HUES6 (cell line): ENCODE measurements around the gene AFAP1L1.

Experiments used
- H3K27ac ChIP-seq: 2 replicates; pipeline ENCODE4 v1.7.0; 2013; ENCODE audit warnings: low read depth, mild to moderate bottlenecking, low read length, inconsistent platforms
- H3K27me3 ChIP-seq: 2 replicates; pipeline ENCODE4 v1.6.1; 2013; ENCODE audit warnings: low read length; ENCODE audit not compliant: control insufficient read depth, insufficient read depth
- H3K36me3 ChIP-seq: 2 replicates; pipeline ENCODE4 v1.6.1; 2013; ENCODE audit warnings: low read length; ENCODE audit not compliant: control insufficient read depth, insufficient read depth
- H3K4me1 ChIP-seq: 2 replicates; pipeline ENCODE4 v1.6.1; 2013; ENCODE audit warnings: low read length; ENCODE audit not compliant: control insufficient read depth, insufficient read depth
- H3K4me3 ChIP-seq: 2 replicates; pipeline ENCODE4 v1.5.1; 2013; ENCODE audit warnings: low read depth, low read length
- H3K9ac ChIP-seq: one replicate; pipeline ENCODE4 v1.6.1; 2013; ENCODE audit warnings: mild to moderate bottlenecking, low read length
- H3K9me3 ChIP-seq: 2 replicates; pipeline ENCODE4 v1.6.1; 2013; ENCODE audit warnings: low read depth, low read length; ENCODE audit not compliant: control insufficient read depth, insufficient read depth

AFAP1L1 gene

DNA sequence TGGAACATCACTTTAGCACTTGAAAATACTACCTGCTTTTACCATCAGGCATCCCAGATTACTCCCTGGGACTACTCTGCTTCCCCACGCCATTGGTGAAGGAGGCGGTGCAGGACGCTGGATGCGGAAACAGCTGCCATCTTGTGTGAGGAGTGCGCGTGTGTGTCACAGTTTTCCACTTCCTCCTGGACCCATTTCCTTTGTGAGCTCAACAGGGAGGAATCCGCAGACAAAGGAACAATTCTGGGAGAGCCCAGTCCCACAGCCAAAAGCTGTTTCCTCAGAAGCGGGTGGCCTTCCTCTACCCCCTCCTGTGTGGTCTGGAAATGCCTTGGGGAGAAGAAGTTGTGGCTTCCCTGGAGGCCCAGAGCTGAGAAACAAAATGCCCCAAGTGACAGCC lies 16.8 kb downstream of the AFAP1L1 start:
- H3K4me3 ChIP-seq = no peak overlapping the region
- peaks cover 2% of the 10 kb centered on the region; the same call in 1 of the 2 replicates for H3K27me3 ChIP-seq
- no peaks in the 10 kb centered on the region for H3K4me1 ChIP-seq
- H3K9me3 ChIP-seq = no peaks in the 10 kb centered on the region
- H3K9ac ChIP-seq = no peak overlapping the region
- no peaks in the 10 kb centered on the region for H3K36me3 ChIP-seq
- H3K27ac ChIP-seq = no peak overlapping the region

DNA sequence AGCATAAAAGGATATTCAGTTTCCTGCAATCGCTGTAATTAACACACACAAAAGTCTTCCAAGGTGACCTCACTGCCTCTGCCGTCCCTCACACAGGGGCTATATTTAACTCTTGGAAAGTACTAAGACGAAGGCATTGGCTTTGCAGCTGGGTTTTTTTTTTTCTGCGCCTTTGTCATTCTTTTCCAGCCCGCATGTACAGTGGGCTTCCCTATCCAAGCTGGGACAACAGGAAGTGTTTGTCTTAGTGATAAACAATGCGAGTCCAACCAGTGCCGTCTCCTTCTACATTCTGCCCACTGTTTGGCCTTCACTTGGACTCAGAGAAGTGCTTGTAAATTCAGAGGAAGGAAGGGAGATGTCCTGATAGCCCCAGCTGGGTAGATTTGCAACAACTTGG lies 17.6 kb downstream of the AFAP1L1 start:
- Histone ChIP-seq H3K4me1 (no peaks in the 10 kb centered on the region), H3K36me3 (no peaks in the 10 kb centered on the region), H3K9ac (no peak overlapping the region), H3K27me3 (peaks cover 2% of the 10 kb centered on the region; the same call in 1 of the 2 replicates), H3K4me3 (no peak overlapping the region), H3K27ac (no peak overlapping the region), H3K9me3 (no peaks in the 10 kb centered on the region)

DNA sequence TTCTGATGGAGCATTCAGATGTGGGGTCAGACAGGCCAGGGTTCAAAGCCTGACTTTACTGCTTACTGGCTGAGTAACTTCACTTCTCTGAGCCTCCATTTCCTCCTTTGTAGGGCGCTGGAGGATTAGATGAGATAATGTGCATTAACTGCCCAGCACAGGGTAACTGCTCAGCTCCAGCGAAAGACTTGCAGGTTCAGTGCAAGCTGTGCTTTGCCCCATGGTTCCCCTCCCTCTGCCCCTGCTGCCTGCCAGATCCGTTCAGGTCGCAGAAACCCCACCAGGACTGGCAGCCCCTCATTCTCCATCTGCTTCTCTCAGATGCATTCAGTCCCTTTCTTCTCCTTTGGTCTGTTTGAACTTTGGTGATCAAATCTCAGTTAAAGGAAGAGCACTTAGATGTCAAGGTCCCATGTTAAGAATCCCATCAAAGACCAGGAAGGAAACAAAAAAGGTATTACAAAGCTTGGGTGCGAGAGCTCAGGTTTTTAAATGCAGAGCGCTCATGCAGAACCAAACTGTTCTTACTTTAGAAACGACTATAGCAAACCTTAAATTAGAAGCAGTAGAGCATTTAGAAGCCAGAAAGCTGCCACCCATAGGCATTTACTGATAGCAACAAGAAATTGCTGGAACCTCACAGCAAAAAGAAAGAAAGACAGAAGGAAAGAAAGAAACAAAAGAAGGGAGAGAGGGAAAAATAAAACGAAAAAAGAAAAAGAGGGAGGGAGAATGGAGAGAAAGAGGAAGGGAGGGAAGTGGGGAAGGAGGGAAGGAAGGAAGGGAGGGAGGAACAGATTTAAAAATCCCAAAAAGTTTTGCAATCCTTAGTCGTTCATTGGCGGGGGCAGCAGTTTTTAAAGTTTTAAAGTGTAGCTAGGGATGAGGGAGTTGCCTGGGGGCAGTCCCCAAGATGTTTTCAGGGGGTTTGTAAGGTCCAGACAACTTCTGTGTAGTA lies 23.5 kb downstream of the AFAP1L1 start:
- Histone ChIP-seq H3K27ac (no peak overlapping the region), H3K36me3 (no peaks in the 10 kb centered on the region), H3K4me1 (peaks cover 5% of the 10 kb centered on the region; the same call in 1 of the 2 replicates), H3K9me3 (no peaks in the 10 kb centered on the region), H3K4me3 (no peak overlapping the region), H3K27me3 (no peaks in the 10 kb centered on the region), H3K9ac (no peak overlapping the region)

DNA sequence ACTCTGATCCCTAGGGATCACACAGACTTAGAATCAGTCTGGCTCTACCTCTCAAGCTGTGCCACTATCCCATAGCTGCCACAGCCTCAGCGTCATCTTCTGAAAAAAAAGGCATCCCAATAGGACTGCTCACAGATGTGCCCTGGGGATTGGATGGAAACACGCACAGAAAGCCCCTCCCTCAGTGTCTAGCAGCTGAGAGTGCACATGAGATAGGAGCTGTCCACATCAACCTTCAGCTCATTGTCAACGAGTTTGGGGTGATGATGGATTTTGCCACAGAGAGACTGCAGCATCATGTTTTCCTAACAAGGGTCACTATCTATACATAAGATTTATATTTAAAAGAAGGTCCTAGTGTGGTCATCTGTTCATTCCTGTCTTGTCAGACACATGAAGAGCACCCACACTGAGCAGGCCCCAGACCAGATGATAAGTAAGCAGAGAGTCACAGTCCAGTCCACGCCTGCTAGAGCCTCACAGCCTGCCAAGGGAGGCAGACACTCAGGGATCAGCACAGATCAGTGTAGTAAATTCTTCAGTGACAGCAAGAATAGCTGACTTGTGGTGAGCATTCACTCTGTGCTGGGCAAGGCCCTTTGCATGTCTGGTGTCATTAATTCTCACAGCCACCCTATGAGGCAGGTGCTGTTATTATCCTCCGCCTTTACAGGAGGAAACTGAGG lies 25.8 kb downstream of the AFAP1L1 start:
- Histone ChIP-seq H3K36me3 (no peaks in the 10 kb centered on the region), H3K9ac (no peak overlapping the region), H3K9me3 (no peaks in the 10 kb centered on the region), H3K4me1 (peaks cover 5% of the 10 kb centered on the region; the same call in 1 of the 2 replicates), H3K27ac (no peak overlapping the region), H3K4me3 (no peak overlapping the region), H3K27me3 (no peaks in the 10 kb centered on the region)

DNA sequence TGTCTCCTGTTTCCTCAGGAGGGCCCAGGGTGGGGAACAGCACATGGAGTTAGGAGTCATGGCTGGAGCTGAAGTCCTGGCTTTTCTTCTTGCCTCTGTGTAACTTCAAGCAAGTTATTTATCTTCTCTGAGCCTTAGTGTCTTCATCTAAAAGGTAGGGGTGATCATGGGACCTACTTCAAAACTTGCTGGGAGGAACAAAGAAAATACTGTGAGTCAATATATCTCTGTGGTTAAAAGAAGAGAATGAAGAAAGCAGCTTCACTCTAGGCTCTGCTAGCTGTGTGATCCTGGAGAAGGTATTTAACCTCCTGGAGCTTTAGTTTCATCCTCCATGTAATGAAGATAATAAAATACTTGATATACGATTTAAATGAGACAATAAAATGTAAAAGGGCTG lies 26.5 kb downstream of the AFAP1L1 start:
- H3K36me3 ChIP-seq = no peaks in the 10 kb centered on the region
- no peak overlapping the region for H3K27ac ChIP-seq
- H3K4me1 ChIP-seq = peaks cover 5% of the 10 kb centered on the region; the same call in 1 of the 2 replicates
- H3K27me3 ChIP-seq = no peaks in the 10 kb centered on the region
- H3K4me3 ChIP-seq = no peak overlapping the region
- no peaks in the 10 kb centered on the region for H3K9me3 ChIP-seq
- no peak overlapping the region for H3K9ac ChIP-seq

DNA sequence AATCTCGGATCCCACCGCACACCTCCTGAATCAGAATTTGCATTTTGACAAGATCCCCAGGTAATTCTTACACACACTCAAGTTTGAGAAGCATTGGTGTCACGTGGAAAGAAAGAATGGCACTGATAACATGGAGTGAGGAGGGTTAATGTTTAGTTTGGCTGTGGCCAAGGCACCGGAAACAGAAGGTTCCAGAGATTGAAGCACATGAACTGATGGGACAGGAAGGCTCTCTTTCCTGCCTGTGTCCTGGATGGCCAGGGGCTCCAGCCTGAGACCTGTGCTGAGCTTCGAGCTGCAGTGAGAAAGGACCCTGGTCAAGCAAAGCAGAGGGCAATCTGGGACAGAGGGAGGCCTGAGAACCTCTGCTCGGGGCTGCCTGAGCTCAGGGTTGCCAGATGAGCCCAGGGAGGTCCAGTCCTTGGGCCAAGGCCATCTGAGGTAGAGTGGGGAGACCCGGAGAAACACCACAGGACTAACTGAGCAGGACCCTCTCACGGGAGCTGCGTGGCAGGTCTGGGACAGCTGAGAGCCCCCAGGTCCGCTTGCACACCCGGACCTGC lies 27.3 kb downstream of the AFAP1L1 start:
- H3K27me3 ChIP-seq = no peaks in the 10 kb centered on the region

DNA sequence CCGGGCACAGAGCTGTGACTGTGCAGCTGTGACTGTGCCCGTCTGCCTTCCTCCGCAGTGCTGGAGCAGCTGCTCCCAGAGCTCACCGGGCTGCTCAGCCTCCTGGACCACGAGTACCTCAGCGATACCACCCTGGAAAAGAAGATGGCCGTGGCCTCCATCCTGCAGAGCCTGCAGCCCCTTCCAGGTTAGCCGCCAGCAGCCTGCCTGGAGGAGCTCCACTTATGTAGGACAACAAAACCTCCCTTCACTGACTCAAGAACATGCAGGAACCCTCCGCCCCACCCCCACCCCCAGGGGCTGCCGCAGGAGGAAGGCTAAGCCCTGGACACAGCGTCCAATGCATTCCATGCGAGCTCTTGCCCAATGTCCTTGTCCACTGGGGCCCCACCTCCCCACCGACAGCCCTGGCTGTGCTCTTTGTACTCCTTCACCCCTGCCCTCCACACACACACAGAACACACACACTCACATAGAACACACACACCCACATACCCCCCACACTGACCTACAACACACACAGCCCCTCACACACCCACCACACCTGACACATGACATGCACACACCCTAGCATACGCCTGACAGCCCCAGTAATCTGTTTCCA lies 27.9 kb downstream of the AFAP1L1 start:
- Histone ChIP-seq H3K9ac (no peak overlapping the region), H3K27ac (no peak overlapping the region), H3K36me3 (no peaks in the 10 kb centered on the region), H3K27me3 (no peaks in the 10 kb centered on the region), H3K4me3 (no peak overlapping the region), H3K4me1 (peaks cover 5% of the 10 kb centered on the region; the same call in 1 of the 2 replicates), H3K9me3 (no peaks in the 10 kb centered on the region)

More for the DNA sequence above, 27.3 kb downstream of the AFAP1L1 start:
- H3K4me3 ChIP-seq = no peak overlapping the region
- H3K4me1 ChIP-seq = peaks cover 5% of the 10 kb centered on the region; the same call in 1 of the 2 replicates
- H3K9me3 ChIP-seq = no peaks in the 10 kb centered on the region
- no peak overlapping the region for H3K27ac ChIP-seq
- H3K9ac ChIP-seq = no peak overlapping the region
- H3K36me3 ChIP-seq = no peaks in the 10 kb centered on the region

DNA sequence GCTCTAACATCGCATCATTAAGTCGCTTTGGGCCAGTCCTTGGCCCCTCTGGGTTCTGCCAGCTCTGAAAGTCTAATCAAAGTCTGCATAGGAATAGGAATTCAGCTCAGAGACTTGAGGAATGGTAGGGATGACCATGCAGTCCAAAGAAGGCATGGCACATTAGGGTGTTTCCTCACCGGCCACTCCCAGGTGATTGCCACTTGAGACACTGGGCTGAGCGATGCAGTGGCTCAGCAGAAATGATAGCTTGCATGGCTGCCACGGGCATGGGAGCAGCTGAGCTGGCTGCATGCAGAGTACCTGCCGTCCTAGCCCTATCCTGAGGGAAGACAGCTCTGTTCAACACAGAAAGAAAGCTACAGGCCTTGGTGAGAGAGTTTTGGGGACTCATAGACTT lies 28.8 kb downstream of the AFAP1L1 start:
- Histone ChIP-seq H3K9me3 (no peaks in the 10 kb centered on the region), H3K36me3 (no peaks in the 10 kb centered on the region), H3K4me3 (no peak overlapping the region), H3K9ac (no peak overlapping the region), H3K27ac (no peak overlapping the region), H3K27me3 (no peaks in the 10 kb centered on the region), H3K4me1 (peaks cover 4% of the 10 kb centered on the region; the same call in 1 of the 2 replicates)

DNA sequence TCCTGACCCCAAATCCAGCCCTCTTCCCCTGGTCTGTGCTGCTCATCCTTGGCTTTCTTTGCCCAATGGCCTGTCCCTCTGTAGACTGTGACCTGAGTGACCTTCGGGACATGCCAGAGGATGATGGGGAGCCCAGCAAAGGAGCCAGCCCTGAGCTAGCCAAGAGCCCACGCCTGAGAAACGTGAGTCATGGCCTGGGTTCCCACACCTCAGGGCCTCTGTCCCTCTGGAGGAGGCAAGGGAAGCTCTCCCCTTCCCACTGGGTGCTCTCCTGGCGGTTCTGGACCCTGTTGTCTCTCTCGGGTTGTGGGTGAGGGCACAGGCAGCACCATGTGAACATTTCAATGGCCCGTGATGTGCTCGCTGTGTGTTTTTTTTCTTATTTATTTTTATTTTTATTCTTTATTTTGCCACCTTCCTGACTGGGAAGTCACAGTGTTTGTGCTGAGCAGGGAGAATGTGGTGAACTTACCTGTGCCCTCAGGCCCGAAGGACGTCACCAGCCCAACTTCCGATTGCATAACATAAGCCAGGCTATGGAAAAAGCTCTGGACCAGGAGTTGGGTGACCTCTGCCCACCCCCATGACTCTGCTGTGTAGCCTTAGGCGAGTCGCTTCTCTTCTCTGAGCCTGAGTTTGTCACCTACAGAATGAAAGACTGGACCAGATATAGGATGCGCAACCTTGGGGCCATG lies 29.5 kb downstream of the AFAP1L1 start:
- H3K4me1 ChIP-seq = no peaks in the 10 kb centered on the region
- no peaks in the 10 kb centered on the region for H3K9me3 ChIP-seq
- no peak overlapping the region for H3K4me3 ChIP-seq
- H3K9ac ChIP-seq = no peak overlapping the region
- H3K27ac ChIP-seq = no peak overlapping the region
- no peaks in the 10 kb centered on the region for H3K36me3 ChIP-seq
- no peaks in the 10 kb centered on the region for H3K27me3 ChIP-seq

DNA sequence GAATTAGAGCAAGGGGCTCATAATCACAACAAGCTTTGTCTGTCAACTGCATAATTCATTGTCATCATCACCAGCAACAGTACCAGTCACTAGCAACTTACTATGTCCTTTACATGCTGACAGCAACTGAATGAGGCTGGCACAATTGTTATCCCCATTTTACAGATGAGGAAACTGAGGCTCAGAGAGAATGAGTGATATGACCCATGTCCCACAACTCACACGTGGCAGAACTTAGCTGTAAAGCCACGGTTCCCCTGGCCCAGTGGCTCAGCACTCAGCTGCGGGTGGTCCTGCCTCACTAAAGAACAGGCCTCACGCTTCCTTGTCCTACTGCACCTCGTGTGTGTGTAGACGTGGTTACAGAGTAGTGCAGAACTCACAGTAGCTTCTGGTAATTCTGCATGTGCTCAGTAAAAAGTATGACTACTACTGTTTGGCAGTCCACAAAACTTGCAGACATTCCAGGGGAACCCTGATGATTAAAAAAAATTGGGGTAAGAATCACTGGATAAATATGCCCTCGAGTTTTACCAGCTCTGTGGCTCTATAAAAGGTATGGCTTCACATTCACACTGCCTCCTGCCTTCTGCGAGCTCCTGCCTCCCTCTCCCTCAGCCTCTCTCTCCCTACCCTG lies 30.2 kb downstream of the AFAP1L1 start:
- Histone ChIP-seq H3K4me1 (no peaks in the 10 kb centered on the region), H3K27ac (no peak overlapping the region), H3K36me3 (no peaks in the 10 kb centered on the region), H3K27me3 (no peaks in the 10 kb centered on the region), H3K9ac (no peak overlapping the region), H3K9me3 (no peaks in the 10 kb centered on the region), H3K4me3 (no peak overlapping the region)
